ENCODE results near the gene ELAC2. TPM values are rescaled to one million over a fixed set of nuclear protein-coding genes. Genes with fewer than 3 reads are reported as not detected.

The ELAC2 gene
- total RNA-seq, 1 experiment from 2014 or later: 84.5 TPM

DNA sequence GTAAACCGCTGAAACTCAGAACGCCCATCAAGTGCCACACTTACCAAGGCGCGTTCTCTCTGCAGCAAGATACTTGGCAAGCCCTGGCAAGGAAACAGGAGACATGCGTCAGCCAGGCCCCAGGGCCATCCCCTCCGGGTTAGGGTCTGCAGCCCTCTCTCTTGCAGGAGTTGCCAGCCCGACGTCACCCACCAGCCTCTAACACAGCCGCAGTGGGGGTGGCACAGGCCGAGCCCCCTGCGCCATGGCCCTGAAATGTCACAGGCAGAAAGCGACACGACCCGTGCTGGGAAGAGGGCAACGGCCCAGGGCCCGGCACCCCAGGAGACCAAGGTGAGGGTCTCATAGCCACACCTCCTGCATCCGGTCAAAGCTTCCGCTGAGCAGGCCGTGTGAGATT is 21.9 kb downstream of the ELAC2 start:
- H3K4me1 ChIP-seq (ENCODE audit: control insufficient read depth in 1 of 2, insufficient read depth in 2 of 2, low read length in 2 of 2): no peaks in the 10 kb centered on the region
- no peaks in the 10 kb centered on the region for H3K9me2 ChIP-seq (ENCODE audit: insufficient read depth)
- peaks cover 68 to 80% of the 10 kb centered on the region in 2 experiments; a peak in 3 of 4 replicates for H3K36me3 ChIP-seq (ENCODE audit: control insufficient read depth in 1 of 2, insufficient read depth in 2 of 2, low read length in 2 of 2)
- BruUV-seq (replicated peaks): no TSS peak
- intact Hi-C loops (cut with micrococcal nuclease): no loop called here
- 0 out of 2 replicates have a peak, but pooled peaks cover 3% of the 10 kb centered on the region for H3K79me2 ChIP-seq (ENCODE audit: insufficient read depth, low read length)
- H3K9ac ChIP-seq (ENCODE audit: low read length): no peak overlapping the region
- ATAC-seq (no peak), DNase-seq (ENCODE audit: low read depth, low spot score) (no peak)
- no peak for TF ChIP-seq ZFX (IDR thresholded peaks at IDR 0.05)
- no peak for TF ChIP-seq POLR2AphosphoS5 (IDR thresholded peaks at IDR 0.05; ENCODE audit: low read depth, low read length)
- TF ChIP-seq CEBPB (IDR thresholded peaks at IDR 0.05; ENCODE audit: low read depth): no peak
- TF ChIP-seq YY1 (IDR thresholded peaks at IDR 0.05; ENCODE audit: extremely low read depth, insufficient replicate concordance, low read depth, low read length): no peak
- no peak for TF ChIP-seq FOSL1 (IDR thresholded peaks at IDR 0.05; ENCODE audit: low read depth)
- TF ChIP-seq EZH2phosphoT487 (IDR thresholded peaks at IDR 0.05; ENCODE audit: borderline replicate concordance): no peak
- TF ChIP-seq RAD21 (IDR thresholded peaks at IDR 0.05; ENCODE audit: low read depth): no peak
- TF ChIP-seq ZNF274 (IDR thresholded peaks at IDR 0.05; ENCODE audit: low read depth, low read length): no peak
- TF ChIP-seq ZBTB33 (IDR thresholded peaks at IDR 0.05; ENCODE audit: extremely low read depth, insufficient replicate concordance, low read length): no peak
- no peak for TF ChIP-seq SRF (IDR thresholded peaks at IDR 0.05; ENCODE audit: low read depth)
- no peak for TF ChIP-seq JUND (IDR thresholded peaks at IDR 0.05)
- no peak for TF ChIP-seq SP1 (IDR thresholded peaks at IDR 0.05; ENCODE audit: low read depth)
- TF ChIP-seq, protein P1, sequence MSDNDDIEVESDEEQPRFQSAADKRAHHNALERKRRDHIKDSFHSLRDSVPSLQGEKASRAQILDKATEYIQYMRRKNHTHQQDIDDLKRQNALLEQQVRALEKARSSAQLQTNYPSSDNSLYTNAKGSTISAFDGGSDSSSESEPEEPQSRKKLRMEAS (IDR thresholded peaks at IDR 0.05): no peak
- no peak for TF ChIP-seq CTCF (IDR thresholded peaks at IDR 0.05 in 2 of 3, conservative IDR thresholded peaks at IDR 0.05 in 1 of 3; ENCODE audit: borderline replicate concordance in 1 of 3, insufficient read depth in 1 of 3, low read depth in 2 of 3, low read length in 2 of 3)
- TF ChIP-seq EZH2 (IDR thresholded peaks at IDR 0.05): no peak
- H3K9me3 ChIP-seq (ENCODE audit: control insufficient read depth in 1 of 2, insufficient read depth in 1 of 2, low read depth in 1 of 2, low read length in 2 of 2): no peaks in the 10 kb centered on the region
- H3K4me3 ChIP-seq (replicated peaks in 1 of 2; ENCODE audit: low read depth in 1 of 2, low read length in 2 of 2): no peak overlapping the region
- CTCF ChIA-PET: no interaction called here
- POLR2A ChIA-PET: no interaction called here
- H3K27ac ChIP-seq (ENCODE audit: low read depth, low read length): no peak overlapping the region
- H2AFZ ChIP-seq (ENCODE audit: low read depth, low read length, poor library complexity, severe bottlenecking): no peak overlapping the region
- RAD21 ChIA-PET (ENCODE audit: low non-redundant PET in 1 of 2, low total read pairs in 2 of 2, uncharacterized antibody in 2 of 2, unreplicated experiment in 2 of 2): no interaction called here
- no peaks in the 10 kb centered on the region for H4K20me1 ChIP-seq (ENCODE audit: insufficient read depth)
- no peak overlapping the region for H3K4me2 ChIP-seq (ENCODE audit: low read length)
- no peaks in the 10 kb centered on the region for H3K27me3 ChIP-seq (ENCODE audit: insufficient read depth, low read length)

All from HCT116 (cell line).